Activated CD8-positive, alpha-beta T cell treated with anti-CD3 and anti-CD28 coated beads for 36 hours (primary cell): Measurements from ENCODE around the gene ANKH. TPM values are rescaled to one million over a fixed set of nuclear protein-coding genes. Genes with fewer than 3 reads are reported as not detected.

Experiments used
- ATAC-seq: fragments of 200-7000 bp; cut with Tn5 transposase; one replicate; pipeline ENCODE4 v1.10.0; 2021; ENCODE audit warnings: mild to moderate bottlenecking, moderate library complexity
- CTCF ChIA-PET: fragments of 350-600 bp; sonication (Branson Sonifier 250); formaldehyde crosslinking; loops from one replicate; lab custom pipeline; 2021; ENCODE audit warnings: antibody characterized with exemption; lab: Charles Lee
- POLR2A ChIA-PET: fragments of 350-600 bp; sonication (Branson Sonifier 250); formaldehyde crosslinking; loops from one replicate; lab custom pipeline; 2021; ENCODE audit warnings: antibody characterized with exemption; lab: Charles Lee
- DNase-seq: peaks from one replicate; pipeline ENCODE4 v3.0.0-alpha.2; 2020
- H3K27ac Mint-ChIP-seq: one replicate; pipeline ENCODE4 v1.8.0; 2021; ENCODE audit warnings: mild to moderate bottlenecking, mixed read lengths
- H3K27me3 Mint-ChIP-seq: one replicate; pipeline ENCODE4 v1.8.0; 2021; ENCODE audit warnings: mixed read lengths
- H3K36me3 Mint-ChIP-seq: one replicate; pipeline ENCODE4 v1.8.0; 2021; ENCODE audit warnings: low read depth, mixed read lengths
- H3K4me1 Mint-ChIP-seq: one replicate; pipeline ENCODE4 v1.8.0; 2021; ENCODE audit warnings: low read depth, mixed read lengths
- H3K4me3 Mint-ChIP-seq: one replicate; pipeline ENCODE4 v1.8.0; 2021; ENCODE audit warnings: mild to moderate bottlenecking, moderate library complexity, mixed read lengths
- H3K9me3 Mint-ChIP-seq: one replicate; pipeline ENCODE4 v1.8.0; 2021; ENCODE audit warnings: mixed read lengths
- CTCF ChIP-seq: fragments of 200-600 bp; IDR thresholded peaks from one replicate; pipeline ENCODE4 v1.8.0; 2022; ENCODE audit warnings: antibody characterized with exemption, mild to moderate bottlenecking
- intact Hi-C: fragments of 100-400 bp; cut with micrococcal nuclease; formaldehyde crosslinking; loops from one replicate; pipeline ENCODE4 v1.10.0; 2022
- total RNA-seq, 2 experiments: library from RNA; stranded (reverse); gene quantifications; one replicate each; pipeline ENCODE4 v1.2.3, GENCODE V29; 2021

The ANKH gene
- total RNA-seq, 2 experiments from 2014 or later, result 85.4 to 87.2 TPM

DNA sequence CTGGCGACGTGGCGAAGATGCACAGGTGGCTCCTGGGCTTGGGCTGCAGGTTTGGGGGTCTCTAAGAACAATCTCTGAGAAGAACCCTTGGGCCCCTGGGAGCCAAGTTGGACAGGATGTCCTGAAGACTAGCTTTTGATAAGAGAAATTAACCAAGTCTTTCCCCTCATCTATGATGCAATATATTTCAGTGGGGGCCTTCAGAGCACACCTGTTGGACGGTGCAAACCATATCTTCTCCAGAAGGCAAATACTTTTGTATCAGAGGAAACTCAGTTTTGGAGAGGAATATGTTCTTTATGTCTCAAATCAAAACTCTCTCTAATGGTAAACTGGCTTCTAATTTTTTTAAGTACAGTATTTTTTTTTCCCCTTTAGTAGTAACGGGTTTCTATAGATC, 178.5 kb downstream of the ANKH start:
- peaks cover 74% of the 10 kb centered on the region for H3K36me3 Mint-ChIP-seq
- no peak overlapping the region for H3K4me3 Mint-ChIP-seq
- no peak for DNase-seq
- intact Hi-C loops, result no loop called here
- POLR2A ChIA-PET, result interaction anchor here (1.2 to 2.7 kb wide), 3 partner anchors 9 to 14 kb away, joined by 3 to 13 read pairs (median 3); no protein-coding TSS in a partner anchor
- H3K4me1 Mint-ChIP-seq, result peaks cover 8% of the 10 kb centered on the region
- CTCF ChIA-PET, result no interaction called here
- no peak for ATAC-seq
- no peak for TF ChIP-seq CTCF
- H3K27me3 Mint-ChIP-seq, result no peaks in the 10 kb centered on the region
- H3K9me3 Mint-ChIP-seq, result peaks cover 3% of the 10 kb centered on the region
- H3K27ac Mint-ChIP-seq, result no peak overlapping the region

DNA sequence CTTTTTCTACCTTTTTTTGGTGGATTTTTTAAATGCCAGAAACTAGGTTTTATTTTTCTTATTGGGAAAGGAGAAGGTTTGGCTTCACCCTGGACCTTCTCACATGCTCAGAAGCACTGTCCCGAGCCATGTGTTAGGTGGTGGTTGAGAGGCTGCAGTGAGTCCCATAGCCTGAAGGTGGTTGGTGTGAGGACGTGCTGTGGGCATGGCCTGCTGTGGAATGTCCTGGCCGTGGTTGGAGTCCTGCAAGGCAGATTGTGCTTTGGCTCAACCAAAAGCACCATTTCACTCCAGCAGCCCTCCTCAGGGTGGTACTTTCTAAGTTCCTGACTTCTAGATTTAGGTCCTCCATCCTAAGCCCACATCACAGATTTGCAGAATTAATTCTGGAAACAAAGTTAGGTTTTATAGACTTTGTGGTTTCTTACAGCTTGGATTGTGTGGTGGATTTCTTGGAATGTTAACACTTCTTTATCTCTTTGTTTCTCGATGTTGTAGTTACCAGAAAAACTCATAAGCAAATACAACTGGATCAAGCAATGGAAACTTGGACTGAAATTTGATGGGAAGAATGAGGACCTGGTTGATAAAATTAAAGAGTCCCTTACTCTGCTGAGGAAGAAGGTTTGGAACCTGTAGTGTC, 184.4 kb downstream of the ANKH start:
- H3K9me3 Mint-ChIP-seq, result peaks cover 3% of the 10 kb centered on the region
- TF ChIP-seq CTCF, result no peak
- POLR2A ChIA-PET, result interaction anchor here (1.1 kb wide), 1 partner anchor 22 kb away, joined by 6 read pairs; no protein-coding TSS in a partner anchor
- peaks cover 20% of the 10 kb centered on the region for H3K4me1 Mint-ChIP-seq
- no peak for ATAC-seq
- no peak overlapping the region for H3K27ac Mint-ChIP-seq
- H3K4me3 Mint-ChIP-seq, result no peak overlapping the region
- CTCF ChIA-PET, result interaction anchor here (1.0 to 1.3 kb wide), 3 partner anchors 21 to 335 kb away, joined by 3 to 4 read pairs (median 4); no protein-coding TSS in a partner anchor
- no peaks in the 10 kb centered on the region for H3K27me3 Mint-ChIP-seq
- H3K36me3 Mint-ChIP-seq, result peaks cover 70% of the 10 kb centered on the region
- no peak for DNase-seq
- intact Hi-C loops, result no loop called here

DNA sequence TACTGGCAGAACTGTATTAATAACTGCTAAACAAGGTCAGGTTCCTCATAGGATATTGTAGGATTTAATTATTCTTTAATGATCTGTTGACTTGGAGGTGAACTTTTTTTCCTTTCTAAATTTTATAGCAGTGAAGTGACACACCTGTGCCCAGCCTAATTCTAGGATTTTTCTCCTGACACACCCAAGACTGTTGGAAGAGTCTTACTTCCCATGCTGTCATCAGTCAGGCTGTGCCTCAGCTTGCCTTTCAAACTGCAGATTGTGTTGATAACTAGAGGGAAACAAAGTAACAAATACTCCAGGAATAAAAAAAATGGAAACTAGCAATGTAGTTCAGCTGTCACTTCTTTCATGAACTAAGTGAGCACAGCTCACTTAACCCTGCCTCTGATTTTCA, 185.1 kb downstream of the ANKH start:
- H3K36me3 Mint-ChIP-seq, result peaks cover 77% of the 10 kb centered on the region
- peaks cover 18% of the 10 kb centered on the region for H3K4me1 Mint-ChIP-seq
- no peak for DNase-seq
- H3K9me3 Mint-ChIP-seq, result peaks cover 3% of the 10 kb centered on the region
- no peak overlapping the region for H3K4me3 Mint-ChIP-seq
- CTCF ChIA-PET, result interaction anchor here (0.7 to 4.2 kb wide), 8 partner anchors 11 to 335 kb away, joined by 4 to 32 read pairs (median 9); no protein-coding TSS in a partner anchor
- intact Hi-C loops, result no loop called here
- POLR2A ChIA-PET, result no interaction called here
- H3K27me3 Mint-ChIP-seq, result no peaks in the 10 kb centered on the region
- H3K27ac Mint-ChIP-seq, result peak overlapping the region; percentile 42
- ATAC-seq, result no peak
- no peak for TF ChIP-seq CTCF

DNA sequence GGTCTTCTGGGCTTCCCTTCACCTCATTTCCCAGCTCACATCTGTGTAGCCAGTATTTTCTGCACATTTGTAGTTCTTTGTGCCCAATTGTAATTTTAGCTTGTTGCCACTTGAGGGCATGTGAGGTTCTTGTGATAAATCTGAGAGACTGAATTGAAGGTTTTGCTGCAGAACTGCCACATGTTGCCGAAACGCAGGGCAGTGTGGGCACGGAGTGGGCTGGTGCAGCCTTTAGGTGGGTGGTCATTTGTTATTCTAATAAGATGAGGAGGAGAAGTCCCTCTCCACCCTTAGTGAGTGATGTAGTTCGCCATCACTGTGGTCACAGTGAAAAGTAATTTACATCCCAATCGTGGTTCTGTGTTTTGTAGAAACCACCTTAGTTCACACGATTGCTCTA, 185.8 kb downstream of the ANKH start:
- intact Hi-C loops, result no loop called here
- H3K27me3 Mint-ChIP-seq, result no peaks in the 10 kb centered on the region
- H3K36me3 Mint-ChIP-seq, result peaks cover 75% of the 10 kb centered on the region
- ChIA-PET CTCF (interaction anchor here (0.7 to 4.2 kb wide), 21 partner anchors 9 to 334 kb away, joined by 3 to 32 read pairs (median 5); no protein-coding TSS in a partner anchor), POLR2A (no interaction called here)
- peak overlapping the region; percentile 78 for H3K27ac Mint-ChIP-seq
- H3K4me3 Mint-ChIP-seq, result peak overlapping the region; percentile 24
- ATAC-seq, result peak; percentile 90
- DNase-seq, result peak; percentile 77
- TF ChIP-seq CTCF, result peak; percentile 87
- peaks cover 3% of the 10 kb centered on the region for H3K9me3 Mint-ChIP-seq
- H3K4me1 Mint-ChIP-seq, result peaks cover 18% of the 10 kb centered on the region

- CTCF ChIA-PET, result interaction anchor here (0.8 to 4.2 kb wide), 16 partner anchors 9 to 333 kb away, joined by 3 to 32 read pairs (median 6); no protein-coding TSS in a partner anchor
- POLR2A ChIA-PET, result interaction anchor here (0.6 to 1.8 kb wide), 3 partner anchors 10 to 18 kb away, joined by 3 to 4 read pairs (median 3); no protein-coding TSS in a partner anchor
- no peak for TF ChIP-seq CTCF
- Mint-ChIP-seq H3K27me3 (no peaks in the 10 kb centered on the region), H3K4me1 (peaks cover 21% of the 10 kb centered on the region), H3K36me3 (peaks cover 72% of the 10 kb centered on the region), H3K9me3 (no peaks in the 10 kb centered on the region), H3K27ac (peak overlapping the region; percentile 53), H3K4me3 (no peak overlapping the region)
- DNase-seq (no peak), ATAC-seq (no peak)
- intact Hi-C loops, result no loop called here
These were observed 186.8 kb downstream of the ANKH start for GRCh38 chr5:14684757-14685156.
